Testis (tissue), 3 donors: ENCODE results near the gene KIF25. TPM values are rescaled to one million over a fixed set of nuclear protein-coding genes. Genes with fewer than 3 reads are reported as not detected.

ENCODE experiments used
- DNase-seq: peaks from one replicate; pipeline ENCODE4 v3.0.0-alpha.2; 2019
- H3K27ac ChIP-seq, 2 donors: fragments of 200-600 bp; sonication (generic); one replicate each; pipeline ENCODE4 v1.5.1; 2019
- H3K27me3 ChIP-seq: fragments of 200-600 bp; sonication (generic); one replicate; pipeline ENCODE4 v1.5.1; 2019
- H3K36me3 ChIP-seq: fragments of 200-600 bp; sonication (generic); one replicate; pipeline ENCODE4 v1.5.1; 2017; ENCODE audit warnings: low read depth; ENCODE audit errors: missing control alignments
- H3K4me1 ChIP-seq: fragments of 200-600 bp; sonication (generic); one replicate; pipeline ENCODE4 v1.5.1; 2019
- H3K4me3 ChIP-seq, 2 donors: fragments of 200-600 bp; sonication (generic); one replicate each; pipeline ENCODE4 v1.5.1; 2017 to 2019
- H3K9me3 ChIP-seq: fragments of 200-600 bp; sonication (generic); one replicate; pipeline ENCODE4 v1.5.1; 2017
- CTCF ChIP-seq, 3 experiments: fragments of 450-650 bp in 2 of 3; fragments of 200-600 bp in 1 of 3; sonication (generic) in 1 of 3; IDR thresholded peaks; one replicate each; pipeline ENCODE4 v1.5.1; 2016 to 2019; ENCODE audit warnings: antibody characterized with exemption in 3 of 3, mild to moderate bottlenecking in 2 of 3, moderate library complexity in 1 of 3
- POLR2A ChIP-seq: fragments of 450-650 bp; IDR thresholded peaks from one replicate; pipeline ENCODE4 v1.6.1; 2017; ENCODE audit warnings: antibody characterized with exemption, mild to moderate bottlenecking, moderate library complexity
- WGBS, 2 donors: methylation state at CpG; one replicate each; pipeline ENCODE4 v1.1.5; 2018; 5-methylcytosine and 5-hydroxymethylcytosine counted together
- intact Hi-C: fragments of 100-400 bp; cut with DNase I; formaldehyde crosslinking; loops from one replicate; pipeline ENCODE4 v1.15.1; 2023; ENCODE audit warnings: low total_unique reads
- polyA plus RNA-seq: library from polyadenylated mRNA; stranded (reverse); fragments of 350-450 nt; fragmentation: Illumina TruSeq; extraction: RNeasy Lipid Tissue Mini Kit (QIAGEN cat#74804); gene quantifications from one replicate; pipeline ENCODE4 v1.2.3, GENCODE V29; 2014; ENCODE audit warnings: low read depth, low replicate concordance; ENCODE audit not compliant: insufficient read depth
- total RNA-seq, 2 donors: library from RNA; depleted of rRNA; stranded (reverse); fragments of >200 nt; gene quantifications; one replicate each; pipeline ENCODE4 v1.2.3, GENCODE V29; 2016

KIF25 gene
- total and polyA plus RNA-seq, 3 donors from 2014 or later = 1.1 to 5.0 (median 1.6) TPM

- no peak for DNase-seq
- no peak overlapping the region for H3K27ac ChIP-seq
- peaks cover 8% of the 10 kb centered on the region for H3K4me1 ChIP-seq
- no peak for TF ChIP-seq POLR2A
- 89 to 91% methylated on average over 23 to 26 of the region's 26 CpGs for WGBS, 2 donors
- no peaks in the 10 kb centered on the region for H3K9me3 ChIP-seq
- no peak overlapping the region for H3K4me3 ChIP-seq
- no peaks in the 10 kb centered on the region for H3K36me3 ChIP-seq
- intact Hi-C loops = no loop called here
- no peaks in the 10 kb centered on the region for H3K27me3 ChIP-seq
Measured at GRCh38 chr6:168081858-168082546, 84.5 kb downstream of the KIF25 start.

- Histone ChIP-seq H3K27ac (no peak overlapping the region), H3K4me3 (no peak overlapping the region), H3K9me3 (no peaks in the 10 kb centered on the region), H3K27me3 (no peaks in the 10 kb centered on the region), H3K4me1 (peaks cover 11% of the 10 kb centered on the region), H3K36me3 (no peaks in the 10 kb centered on the region)
- DNase-seq = no peak
- TF ChIP-seq CTCF (IDR thresholded peaks at IDR 0.05) = no peak
- no peak for TF ChIP-seq POLR2A
- intact Hi-C loops = no loop called here
- WGBS, 2 donors = 82 to 94% methylated on average over 15 to 17 of the region's 17 CpGs
Measured at GRCh38 chr6:168082860-168083513, 85.5 kb downstream of the KIF25 start.

- intact Hi-C loops = no loop called here
- Histone ChIP-seq H3K4me3 (no peak overlapping the region), H3K9me3 (no peaks in the 10 kb centered on the region), H3K4me1 (peaks cover 15% of the 10 kb centered on the region), H3K27me3 (no peaks in the 10 kb centered on the region), H3K27ac (no peak overlapping the region), H3K36me3 (no peaks in the 10 kb centered on the region)
- no peak for DNase-seq
- no peak for TF ChIP-seq POLR2A
- no peak for TF ChIP-seq CTCF (IDR thresholded peaks at IDR 0.05)
- 67 to 78% methylated on average over 5 of the region's 5 CpGs for WGBS, 2 donors
Measured at GRCh38 chr6:168083514-168083885, 86.0 kb downstream of the KIF25 start.

GRCh38 chr6:168084465-168085160 lies 87.1 kb downstream of the KIF25 start:
- WGBS, 2 donors = 90 to 95% methylated on average over 13 to 19 of the region's 19 CpGs
- intact Hi-C loops = no loop called here
- TF ChIP-seq CTCF (IDR thresholded peaks at IDR 0.05) = no peak
- TF ChIP-seq POLR2A = no peak
- no peaks in the 10 kb centered on the region for H3K9me3 ChIP-seq
- H3K27me3 ChIP-seq = no peaks in the 10 kb centered on the region
- DNase-seq = no peak
- H3K36me3 ChIP-seq = no peaks in the 10 kb centered on the region
- no peak overlapping the region for H3K4me3 ChIP-seq
- H3K27ac ChIP-seq = no peak overlapping the region
- peaks cover 11% of the 10 kb centered on the region for H3K4me1 ChIP-seq

- 90 to 94% methylated on average over 9 to 10 of the region's 10 CpGs for WGBS, 2 donors
Measured at GRCh38 chr6:168086066-168086465, 88.6 kb downstream of the KIF25 start.

More at GRCh38 chr6:168086066-168086465, 88.6 kb downstream of the KIF25 start:
- TF ChIP-seq CTCF (IDR thresholded peaks at IDR 0.05) (no peak), POLR2A (no peak)
- H3K4me3 ChIP-seq = no peak overlapping the region
- H3K4me1 ChIP-seq = peaks cover 11% of the 10 kb centered on the region
- no peaks in the 10 kb centered on the region for H3K36me3 ChIP-seq
- no peak for DNase-seq
- no peaks in the 10 kb centered on the region for H3K9me3 ChIP-seq
- H3K27ac ChIP-seq = no peak overlapping the region
- no peaks in the 10 kb centered on the region for H3K27me3 ChIP-seq
- intact Hi-C loops = no loop called here
